HG02571 (cell line): Measurements from ENCODE around the gene MTUS2.
A peak's percentile ranks its signal among the peaks of the same experiment; 100 is the strongest.

Source experiments
- ATAC-seq: cut with Tn5 transposase; IDR thresholded peaks from one replicate; pipeline ENCODE4 v1.9.1; 2021; ENCODE audit warnings: mild to moderate bottlenecking, moderate library complexity; ENCODE audit not compliant: unreplicated experiment

The MTUS2 gene

GRCh38 chr13:29499506-29500165 is 679.5 kb downstream of the MTUS2 start:
- ATAC-seq, result no peak

GRCh38 chr13:29500386-29500785 is 680.2 kb downstream of the MTUS2 start:
- ATAC-seq, result no peak

GRCh38 chr13:29501674-29502073 is 681.5 kb downstream of the MTUS2 start:
- ATAC-seq, result no peak

- no peak for ATAC-seq
These were observed 682.4 kb downstream of the MTUS2 start for GRCh38 chr13:29502391-29503008.

- ATAC-seq, result no peak
These were observed 683.1 kb downstream of the MTUS2 start for GRCh38 chr13:29503041-29503837.

- no peak for ATAC-seq
These were observed 684.6 kb downstream of the MTUS2 start for GRCh38 chr13:29504691-29505090.

GRCh38 chr13:29505511-29505910 is 685.4 kb downstream of the MTUS2 start:
- ATAC-seq, result no peak

- no peak for ATAC-seq
These were observed 685.8 kb downstream of the MTUS2 start for GRCh38 chr13:29505950-29506349.

- ATAC-seq, result no peak
These were observed 687.2 kb downstream of the MTUS2 start for GRCh38 chr13:29507356-29507755.

GRCh38 chr13:29508130-29508875 is 688.2 kb downstream of the MTUS2 start:
- peak; percentile 64 for ATAC-seq

- ATAC-seq, result no peak
These were observed 688.7 kb downstream of the MTUS2 start for GRCh38 chr13:29508876-29509252.

- ATAC-seq, result no peak
These were observed 690.0 kb downstream of the MTUS2 start for GRCh38 chr13:29509999-29510589.

GRCh38 chr13:29510651-29511084 is 690.5 kb downstream of the MTUS2 start:
- no peak for ATAC-seq

- no peak for ATAC-seq
These were observed 691.1 kb downstream of the MTUS2 start for GRCh38 chr13:29511106-29511796.

GRCh38 chr13:29511980-29512379 is 691.8 kb downstream of the MTUS2 start:
- ATAC-seq, result no peak

- no peak for ATAC-seq
These were observed 693.2 kb downstream of the MTUS2 start for GRCh38 chr13:29513002-29513980.

- ATAC-seq, result no peak
These were observed 694.0 kb downstream of the MTUS2 start for GRCh38 chr13:29513981-29514719.

- no peak for ATAC-seq
These were observed 694.7 kb downstream of the MTUS2 start for GRCh38 chr13:29514720-29515310.
